ENCODE results near the gene SPRR5. TPM values are rescaled to one million over a fixed set of nuclear protein-coding genes. Genes with fewer than 3 reads are reported as not detected.

Gene SPRR5
- total and polyA plus RNA-seq, 2 of the 4 experiments (the other 2 are of a cell fraction), result not detected

DNA sequence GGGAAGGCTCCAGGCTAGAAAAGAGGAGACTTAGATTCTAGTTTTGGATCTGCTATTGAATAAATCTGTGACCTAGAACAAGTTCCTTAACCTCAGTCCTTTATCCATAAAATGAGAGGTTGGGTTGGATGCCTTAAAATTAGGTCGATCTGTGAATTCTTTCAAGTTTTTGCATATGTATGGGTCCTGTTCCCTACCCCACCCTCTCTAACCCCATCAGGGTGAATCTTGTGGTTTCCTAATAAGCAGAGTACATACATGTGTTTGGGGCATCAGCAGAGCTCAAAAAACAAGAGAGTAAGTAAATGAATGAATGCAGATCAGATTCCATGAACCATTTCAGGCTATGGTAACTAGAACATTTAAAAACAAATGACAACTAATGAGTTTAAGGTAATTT is 29.7 kb downstream of the SPRR5 start:
- no peak overlapping the region for H2AK9ac ChIP-seq (replicated peaks; ENCODE audit: low read depth, low read length, poor library complexity)
- no peaks in the 10 kb centered on the region for H3K9me1 ChIP-seq (ENCODE audit: insufficient read depth, low read length)
- no peak overlapping the region for H3K23ac ChIP-seq (ENCODE audit: low read depth, low read length)
- no CpG with 5 or more reads among the region's 1 CpG for WGBS, 2 experiments (ENCODE audit: extremely low coverage in 2 of 2, insufficient read length in 1 of 2)
- no peak overlapping the region for H3K9ac ChIP-seq (ENCODE audit: low read depth, low read length)
- no peak overlapping the region for H3K4me3 ChIP-seq (ENCODE audit: insufficient read depth, low read depth, low read length)
- ChIA-PET POLR2A (ENCODE audit: unreplicated experiment) (no interaction called here), CTCF (no interaction called here)
- H2BK15ac ChIP-seq (ENCODE audit: low read depth, low read length), result no peak overlapping the region
- no peak overlapping the region for H2AFZ ChIP-seq (replicated peaks; ENCODE audit: low read length, poor library complexity)
- no peak overlapping the region for H3K4me2 ChIP-seq (ENCODE audit: low read depth, low read length)
- no peak overlapping the region for H3K14ac ChIP-seq (replicated peaks; ENCODE audit: low read depth, low read length)
- in situ Hi-C loops (cut with MboI; ENCODE audit: low sequenced_read_pairs) (no loop called here), intact Hi-C loops (cut with micrococcal nuclease) (no loop called here), dilution Hi-C loops (cut with HindIII; ENCODE audit: low sequenced_read_pairs, unreplicated experiment) (no loop called here)
- H3K4ac ChIP-seq (ENCODE audit: low read depth, low read length), result no peak overlapping the region
- H2BK20ac ChIP-seq (ENCODE audit: low read depth, low read length), result no peak overlapping the region
- H4K20me1 ChIP-seq (ENCODE audit: insufficient read depth, low read length), result no peaks in the 10 kb centered on the region
- H3K27ac ChIP-seq (ENCODE audit: insufficient read depth, low read length), result no peak overlapping the region
- no TSS peak for BruUV-seq (replicated peaks)
- H2AK5ac ChIP-seq (ENCODE audit: low read depth, low read length), result no peak overlapping the region
- H4K5ac ChIP-seq (ENCODE audit: low read depth, low read length), result no peak overlapping the region
- H2BK5ac ChIP-seq (ENCODE audit: low read depth, low read length, poor library complexity, severe bottlenecking), result no peak overlapping the region
- no peak overlapping the region for H2BK120ac ChIP-seq (ENCODE audit: low read depth, low read length)
- H3K4me1 ChIP-seq (ENCODE audit: control insufficient read depth, insufficient read depth, low read length), result no peaks in the 10 kb centered on the region
- no peaks in the 10 kb centered on the region for H3K36me3 ChIP-seq (ENCODE audit: control insufficient read depth, insufficient read depth, low read length)
- no peaks in the 10 kb centered on the region for H3K79me1 ChIP-seq (ENCODE audit: low read depth in 1 of 2, low read length in 2 of 2)
- no peak for ATAC-seq (ENCODE audit: low read depth)
- no peak overlapping the region for H4K91ac ChIP-seq (ENCODE audit: insufficient read depth, low read depth, low read length)
- no peak overlapping the region for H4K8ac ChIP-seq (ENCODE audit: low read depth in 2 of 2, low read length in 2 of 2)
- DNase-seq, result no peak
- H3K27me3 ChIP-seq (ENCODE audit: control insufficient read depth, insufficient read depth, low read length), result no peaks in the 10 kb centered on the region
- H3K18ac ChIP-seq (ENCODE audit: low read depth, low read length), result no peak overlapping the region
- TF ChIP-seq BHLHE40 (IDR thresholded peaks at IDR 0.05; ENCODE audit: low read depth, low read length) (no peak), FOS (IDR thresholded peaks at IDR 0.05; ENCODE audit: low read depth, low read length) (no peak), RCOR1 (IDR thresholded peaks at IDR 0.05; ENCODE audit: insufficient replicate concordance, low read length) (no peak), RAD21 (IDR thresholded peaks at IDR 0.05; ENCODE audit: low read length) (no peak), CEBPB (IDR thresholded peaks at IDR 0.05; ENCODE audit: low read depth, low read length) (no peak), NFE2L2 (IDR thresholded peaks at IDR 0.05; ENCODE audit: low read depth, low read length) (no peak), SMC3 (IDR thresholded peaks at IDR 0.05; ENCODE audit: low read depth, low read length) (no peak), CHD1 (IDR thresholded peaks at IDR 0.05; ENCODE audit: low read depth, low read length) (no peak), MXI1 (IDR thresholded peaks at IDR 0.05; ENCODE audit: borderline replicate concordance, low read depth, low read length) (no peak), POLR2A (IDR thresholded peaks at IDR 0.05; ENCODE audit: low read depth, low read length) (no peak), MAZ (IDR thresholded peaks at IDR 0.05; ENCODE audit: borderline replicate concordance, low read depth, low read length) (no peak), RFX5 (IDR thresholded peaks at IDR 0.05; ENCODE audit: low read depth, low read length) (no peak), MAFK (IDR thresholded peaks at IDR 0.05; ENCODE audit: low read depth, low read length) (no peak)
- TF ChIP-seq, protein P1, sequence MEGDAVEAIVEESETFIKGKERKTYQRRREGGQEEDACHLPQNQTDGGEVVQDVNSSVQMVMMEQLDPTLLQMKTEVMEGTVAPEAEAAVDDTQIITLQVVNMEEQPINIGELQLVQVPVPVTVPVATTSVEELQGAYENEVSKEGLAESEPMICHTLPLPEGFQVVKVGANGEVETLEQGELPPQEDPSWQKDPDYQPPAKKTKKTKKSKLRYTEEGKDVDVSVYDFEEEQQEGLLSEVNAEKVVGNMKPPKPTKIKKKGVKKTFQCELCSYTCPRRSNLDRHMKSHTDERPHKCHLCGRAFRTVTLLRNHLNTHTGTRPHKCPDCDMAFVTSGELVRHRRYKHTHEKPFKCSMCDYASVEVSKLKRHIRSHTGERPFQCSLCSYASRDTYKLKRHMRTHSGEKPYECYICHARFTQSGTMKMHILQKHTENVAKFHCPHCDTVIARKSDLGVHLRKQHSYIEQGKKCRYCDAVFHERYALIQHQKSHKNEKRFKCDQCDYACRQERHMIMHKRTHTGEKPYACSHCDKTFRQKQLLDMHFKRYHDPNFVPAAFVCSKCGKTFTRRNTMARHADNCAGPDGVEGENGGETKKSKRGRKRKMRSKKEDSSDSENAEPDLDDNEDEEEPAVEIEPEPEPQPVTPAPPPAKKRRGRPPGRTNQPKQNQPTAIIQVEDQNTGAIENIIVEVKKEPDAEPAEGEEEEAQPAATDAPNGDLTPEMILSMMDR (conservative IDR thresholded peaks at IDR 0.05; ENCODE audit: low read depth, low read length), result no peak
- TF ChIP-seq, protein P2, sequence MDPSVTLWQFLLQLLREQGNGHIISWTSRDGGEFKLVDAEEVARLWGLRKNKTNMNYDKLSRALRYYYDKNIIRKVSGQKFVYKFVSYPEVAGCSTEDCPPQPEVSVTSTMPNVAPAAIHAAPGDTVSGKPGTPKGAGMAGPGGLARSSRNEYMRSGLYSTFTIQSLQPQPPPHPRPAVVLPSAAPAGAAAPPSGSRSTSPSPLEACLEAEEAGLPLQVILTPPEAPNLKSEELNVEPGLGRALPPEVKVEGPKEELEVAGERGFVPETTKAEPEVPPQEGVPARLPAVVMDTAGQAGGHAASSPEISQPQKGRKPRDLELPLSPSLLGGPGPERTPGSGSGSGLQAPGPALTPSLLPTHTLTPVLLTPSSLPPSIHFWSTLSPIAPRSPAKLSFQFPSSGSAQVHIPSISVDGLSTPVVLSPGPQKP (IDR thresholded peaks at IDR 0.05; ENCODE audit: borderline replicate concordance, low read depth, low read length), result no peak
- TF ChIP-seq, protein P3, sequence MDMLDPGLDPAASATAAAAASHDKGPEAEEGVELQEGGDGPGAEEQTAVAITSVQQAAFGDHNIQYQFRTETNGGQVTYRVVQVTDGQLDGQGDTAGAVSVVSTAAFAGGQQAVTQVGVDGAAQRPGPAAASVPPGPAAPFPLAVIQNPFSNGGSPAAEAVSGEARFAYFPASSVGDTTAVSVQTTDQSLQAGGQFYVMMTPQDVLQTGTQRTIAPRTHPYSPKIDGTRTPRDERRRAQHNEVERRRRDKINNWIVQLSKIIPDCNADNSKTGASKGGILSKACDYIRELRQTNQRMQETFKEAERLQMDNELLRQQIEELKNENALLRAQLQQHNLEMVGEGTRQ (IDR thresholded peaks at IDR 0.05; ENCODE audit: low read depth, low read length), result no peak
- H3K9me3 ChIP-seq (ENCODE audit: control insufficient read depth, insufficient read depth, low read length), result no peaks in the 10 kb centered on the region
- H3K56ac ChIP-seq (ENCODE audit: extremely low read depth, insufficient read depth, low read length), result no peak overlapping the region

Data from IMR-90 (cell line).